Measurements from ENCODE around the gene CHD9.

DNA sequence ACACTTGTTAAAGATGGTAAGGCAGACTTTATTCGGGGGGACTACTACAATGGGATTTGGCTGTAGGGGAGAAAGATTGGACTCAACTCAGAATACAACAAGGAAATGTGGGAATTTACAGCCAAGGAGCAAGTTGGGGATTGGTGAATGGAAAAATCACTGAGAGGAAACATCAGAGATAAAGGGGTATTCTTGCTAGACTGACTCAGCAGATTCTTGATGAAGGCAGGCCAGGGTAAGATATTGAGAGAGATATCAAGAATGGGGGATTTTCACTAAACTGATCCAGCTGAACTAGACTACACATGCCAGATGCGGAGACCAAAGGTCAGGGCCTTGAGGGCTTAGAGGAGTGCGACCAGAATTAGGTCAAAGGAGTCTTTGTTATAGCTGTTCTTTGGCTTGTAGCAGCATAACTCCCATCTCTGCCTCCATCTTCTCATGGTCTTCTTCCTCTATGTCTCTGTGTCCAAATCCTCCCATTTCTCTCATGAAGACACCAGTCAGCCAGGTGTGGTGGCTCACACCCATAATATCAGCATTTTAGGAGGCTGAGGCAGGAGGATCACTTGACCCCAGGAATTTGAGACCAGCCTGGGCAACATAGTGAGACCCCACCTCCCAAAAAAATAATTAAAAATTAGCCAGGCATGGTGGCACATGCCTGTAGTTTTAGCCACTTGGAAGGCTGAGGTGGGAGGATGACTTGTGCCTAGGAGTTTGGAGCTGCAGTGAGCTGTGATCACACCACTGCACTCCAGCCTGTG lies 19.4 kb upstream of the CHD9 start:
- TF ChIP-seq, protein P1, sequence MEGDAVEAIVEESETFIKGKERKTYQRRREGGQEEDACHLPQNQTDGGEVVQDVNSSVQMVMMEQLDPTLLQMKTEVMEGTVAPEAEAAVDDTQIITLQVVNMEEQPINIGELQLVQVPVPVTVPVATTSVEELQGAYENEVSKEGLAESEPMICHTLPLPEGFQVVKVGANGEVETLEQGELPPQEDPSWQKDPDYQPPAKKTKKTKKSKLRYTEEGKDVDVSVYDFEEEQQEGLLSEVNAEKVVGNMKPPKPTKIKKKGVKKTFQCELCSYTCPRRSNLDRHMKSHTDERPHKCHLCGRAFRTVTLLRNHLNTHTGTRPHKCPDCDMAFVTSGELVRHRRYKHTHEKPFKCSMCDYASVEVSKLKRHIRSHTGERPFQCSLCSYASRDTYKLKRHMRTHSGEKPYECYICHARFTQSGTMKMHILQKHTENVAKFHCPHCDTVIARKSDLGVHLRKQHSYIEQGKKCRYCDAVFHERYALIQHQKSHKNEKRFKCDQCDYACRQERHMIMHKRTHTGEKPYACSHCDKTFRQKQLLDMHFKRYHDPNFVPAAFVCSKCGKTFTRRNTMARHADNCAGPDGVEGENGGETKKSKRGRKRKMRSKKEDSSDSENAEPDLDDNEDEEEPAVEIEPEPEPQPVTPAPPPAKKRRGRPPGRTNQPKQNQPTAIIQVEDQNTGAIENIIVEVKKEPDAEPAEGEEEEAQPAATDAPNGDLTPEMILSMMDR (IDR thresholded peaks at IDR 0.05), result no peak
- TF ChIP-seq POLR2A (IDR thresholded peaks at IDR 0.05), result no peak
